Stimulated activated CD8-positive, alpha-beta memory T cell treated with anti-CD3 and anti-CD28 coated beads, Interleukin-7, amount 100 ng/mL, for 24 hours (primary cell): ENCODE results near the gene NDFIP2.
"Not testable (repeated sequence)": the region's sequence is repeated elsewhere in the genome, so short reads cannot be mapped to it uniquely, and the experiment has no call there.

Source experiments
- DNase-seq: peaks from one replicate; pipeline ENCODE4 v3.0.0-alpha.2; 2020; ENCODE audit warnings: low read depth

Gene NDFIP2

GRCh38 chr13:79534596-79534995 lies 53.6 kb downstream of the NDFIP2 start:
- DNase-seq: no peak

DNA sequence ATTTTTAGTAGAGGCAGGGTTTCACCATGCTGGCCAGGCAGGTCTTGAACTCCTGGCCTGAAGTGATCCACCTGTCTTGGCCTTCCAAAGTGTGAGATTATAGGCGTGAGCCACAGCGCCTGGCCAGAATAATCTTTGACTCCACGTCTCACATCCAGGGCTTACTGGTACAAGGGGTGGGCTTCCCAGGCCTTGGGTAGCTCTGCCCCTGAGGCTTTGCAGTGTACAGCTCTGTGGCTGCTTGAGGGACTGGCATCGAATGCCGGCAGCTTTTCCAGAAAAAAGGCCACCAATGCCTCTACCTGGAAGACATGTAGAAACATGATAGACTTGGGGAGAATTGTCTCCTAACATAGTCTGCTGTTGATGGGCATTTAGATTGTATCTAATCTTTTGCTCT lies 57.8 kb downstream of the NDFIP2 start:
- DNase-seq: no peak

- DNase-seq: no peak
These were observed 59.5 kb downstream of the NDFIP2 start for GRCh38 chr13:79540504-79540903.

GRCh38 chr13:79541426-79542049 lies 60.6 kb downstream of the NDFIP2 start:
- DNase-seq: no peak

GRCh38 chr13:79543883-79544282 lies 62.9 kb downstream of the NDFIP2 start:
- DNase-seq: no peak

GRCh38 chr13:79547211-79548195 lies 66.5 kb downstream of the NDFIP2 start:
- DNase-seq: no peak

DNA sequence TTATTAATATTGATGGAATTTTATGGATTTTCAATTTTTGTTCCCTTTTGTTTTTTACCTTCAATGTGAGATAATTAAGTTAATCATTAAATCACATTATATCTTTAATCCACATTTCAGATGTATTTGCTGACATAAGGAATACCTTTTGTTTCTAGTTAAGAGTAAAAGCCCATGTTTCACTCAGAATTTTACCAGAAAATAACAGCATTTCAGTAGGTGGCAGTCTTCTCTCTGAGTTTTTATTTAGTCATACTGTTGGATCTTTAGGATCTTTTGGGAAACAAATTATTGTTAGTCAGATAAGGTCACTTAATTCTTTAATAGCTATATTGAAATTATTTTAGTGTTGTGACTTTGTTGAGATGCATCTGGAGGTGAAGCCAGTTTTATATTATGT lies 67.9 kb downstream of the NDFIP2 start:
- no peak for DNase-seq

DNA sequence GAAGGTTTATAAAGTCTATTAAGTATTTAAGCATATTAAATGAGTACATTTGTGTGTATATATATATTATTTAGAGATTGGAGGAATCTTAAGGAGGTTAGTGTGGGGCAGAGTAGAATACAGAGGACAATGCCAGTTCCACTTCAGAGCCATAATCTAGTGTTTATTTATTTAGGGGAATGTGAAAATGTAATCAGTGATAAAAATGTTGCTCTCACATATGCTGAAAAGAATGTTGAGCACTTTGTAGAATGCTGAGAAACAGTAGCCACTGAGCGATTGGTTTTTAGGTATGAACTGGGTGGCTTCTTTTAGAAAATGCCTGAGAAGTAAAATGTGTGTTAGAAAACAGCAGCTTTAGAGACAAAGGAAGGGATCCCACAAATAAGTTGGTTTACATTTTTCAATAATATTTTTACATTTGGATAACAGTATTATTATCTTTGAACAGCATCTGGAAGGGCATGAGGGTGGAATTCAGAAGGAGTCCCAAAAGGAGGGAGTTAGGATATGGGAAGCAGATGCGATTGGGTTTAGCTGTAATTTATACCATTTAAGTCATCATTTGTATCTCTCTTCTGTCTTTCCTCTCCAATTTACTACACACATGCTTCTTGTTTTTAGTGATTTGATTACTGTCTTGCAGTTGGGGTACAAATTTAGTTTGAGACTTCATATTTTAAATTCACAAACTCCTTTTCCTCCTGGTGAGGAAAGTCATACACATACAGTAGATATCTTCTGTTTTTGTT lies 68.6 kb downstream of the NDFIP2 start:
- DNase-seq: no peak

- no peak for DNase-seq
These were observed 76.7 kb downstream of the NDFIP2 start for GRCh38 chr13:79557666-79558065.

GRCh38 chr13:79560954-79561353 lies 80.0 kb downstream of the NDFIP2 start:
- DNase-seq: no peak

DNA sequence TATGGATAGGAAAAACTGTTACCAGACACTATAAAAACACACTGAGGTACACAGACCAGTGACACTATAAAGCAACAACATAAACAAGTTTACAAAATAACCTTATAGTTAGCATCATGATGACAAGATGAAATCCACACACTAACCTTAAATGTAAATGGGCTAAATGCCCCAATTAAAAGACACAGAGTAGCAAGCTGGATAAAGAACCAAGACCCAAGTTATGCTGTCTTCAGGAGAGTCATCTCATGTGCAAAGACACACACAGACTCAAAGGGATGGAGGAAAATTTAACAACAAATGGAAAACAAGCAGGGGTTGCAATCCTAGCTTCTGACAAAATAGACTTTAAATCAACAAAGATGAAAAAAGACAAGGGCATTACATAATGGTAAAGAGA lies 81.6 kb downstream of the NDFIP2 start:
- no peak for DNase-seq

- DNase-seq: no peak
These were observed 85.2 kb downstream of the NDFIP2 start for GRCh38 chr13:79566118-79566517.

GRCh38 chr13:79571147-79571546 lies 90.2 kb downstream of the NDFIP2 start:
- no peak for DNase-seq

DNA sequence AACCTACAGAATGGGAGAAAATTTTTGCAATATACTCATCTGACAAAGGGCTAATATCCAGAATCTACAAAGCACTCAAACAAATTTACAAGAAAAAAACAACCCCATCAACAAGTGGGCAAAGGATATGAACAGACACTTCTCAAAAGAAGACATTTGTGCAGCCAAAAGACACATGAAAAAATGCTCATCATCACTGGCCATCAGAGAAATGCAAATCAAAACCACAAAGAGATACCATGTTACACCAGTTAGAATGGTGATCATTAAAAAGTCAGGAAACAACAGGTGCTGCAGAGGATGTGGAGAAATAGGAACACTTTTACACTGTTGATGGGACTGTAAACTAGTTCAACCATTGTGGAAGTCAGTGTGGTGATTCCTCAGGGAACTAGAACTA lies 92.9 kb downstream of the NDFIP2 start:
- not testable (repeated sequence) for DNase-seq

- DNase-seq: no peak
These were observed 100.9 kb downstream of the NDFIP2 start for GRCh38 chr13:79581870-79582315.

- DNase-seq: no peak
These were observed 101.9 kb downstream of the NDFIP2 start for GRCh38 chr13:79582896-79583295.

- no peak for DNase-seq
These were observed 104.1 kb downstream of the NDFIP2 start for GRCh38 chr13:79585033-79585432.

- no peak for DNase-seq
These were observed 108.8 kb downstream of the NDFIP2 start for GRCh38 chr13:79589603-79590393.

DNA sequence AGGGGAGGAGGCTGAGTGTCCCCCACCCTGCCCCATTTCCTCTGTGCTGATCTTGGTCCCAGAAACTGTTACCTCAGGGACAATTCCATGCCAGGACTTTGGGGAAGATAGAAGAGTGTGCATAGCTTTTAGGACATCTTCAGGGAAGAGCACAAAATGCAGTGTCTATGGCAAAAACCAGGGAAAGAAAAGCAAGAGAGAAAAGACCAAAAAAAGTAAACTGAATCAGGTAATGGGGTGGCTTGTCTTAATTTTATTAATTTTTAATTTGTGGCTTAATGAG lies 109.4 kb downstream of the NDFIP2 start:
- no peak for DNase-seq

DNA sequence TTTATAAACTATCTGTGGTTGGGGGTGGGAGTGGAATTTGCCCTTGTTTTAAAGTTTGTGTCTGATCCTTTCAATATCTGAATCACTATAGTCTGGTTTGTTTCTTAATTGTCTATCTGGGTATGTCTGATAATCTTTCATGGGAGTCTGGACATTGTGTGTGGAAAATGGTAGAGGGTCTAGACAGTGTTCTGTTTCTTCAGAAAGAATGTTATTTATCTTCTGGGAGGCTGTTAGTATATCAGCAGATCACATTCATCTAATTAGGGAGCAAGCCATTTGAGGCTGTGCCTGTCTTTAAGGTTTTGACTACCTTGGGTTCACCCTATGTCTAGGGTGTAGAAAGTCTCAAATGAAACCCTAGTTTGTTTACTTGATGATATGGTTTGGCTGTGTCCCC lies 110.5 kb downstream of the NDFIP2 start:
- DNase-seq: no peak

GRCh38 chr13:79593121-79593520 lies 112.2 kb downstream of the NDFIP2 start:
- DNase-seq: no peak
